T-helper 2 cell treated with Interferon-gamma antibody and Interleukin-4, amounts not matched to agents 100 ng/mL and 5 ng/mL, for 36 hours (primary cell): Measurements from ENCODE around the gene HHAT. TPM values are rescaled to one million over a fixed set of nuclear protein-coding genes. Genes with fewer than 3 reads are reported as not detected.

ENCODE experiments used
- intact Hi-C: fragments of 100-400 bp; cut with micrococcal nuclease; formaldehyde crosslinking; loops from one replicate; pipeline ENCODE4 v1.15.1; 2023
- total RNA-seq: library from RNA; stranded (reverse); gene quantifications from 2 replicates; pipeline ENCODE4 v1.2.3, GENCODE V29; 2022

The HHAT gene
- total RNA-seq, 1 donor from 2014 or later = 0.73 TPM

DNA sequence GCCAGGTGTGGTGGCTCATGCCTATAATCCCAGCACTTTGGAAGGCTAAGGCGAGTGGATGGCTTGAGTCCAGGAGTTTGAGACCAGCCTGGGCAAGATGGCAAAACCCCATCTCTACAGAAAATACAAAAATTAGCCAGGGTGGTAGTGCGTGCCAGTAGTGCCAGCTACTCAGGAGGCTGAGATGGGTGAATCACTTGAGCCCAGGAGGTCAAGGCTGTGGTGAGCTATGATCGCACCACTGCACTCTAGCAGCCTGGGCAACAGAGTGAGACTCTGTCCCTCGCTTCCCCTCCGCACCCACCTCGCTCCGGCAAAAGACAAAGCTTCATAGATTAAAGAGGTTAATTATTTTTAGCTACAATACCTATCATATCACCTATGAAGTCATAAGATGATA, 100.0 kb downstream of the HHAT start:
- intact Hi-C loops = no loop called here

DNA sequence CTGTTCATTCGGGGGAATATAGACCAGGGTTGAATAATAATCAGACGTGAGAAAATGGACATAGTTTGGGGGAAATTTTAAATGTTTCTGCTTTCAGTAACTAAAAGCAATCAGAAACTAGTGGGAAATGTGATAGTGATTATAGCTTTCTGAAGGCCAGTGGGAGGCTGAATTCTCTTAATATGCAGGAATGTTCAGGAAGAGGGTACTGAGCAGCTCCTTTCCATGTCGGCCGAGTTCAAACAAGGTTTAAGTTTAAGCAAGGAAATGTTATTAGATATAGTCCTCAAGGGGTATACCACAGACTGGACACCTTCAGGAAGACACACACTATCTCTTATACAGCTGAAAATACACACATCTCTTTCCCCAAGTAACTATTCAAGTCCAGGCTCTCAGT, 105.5 kb downstream of the HHAT start:
- intact Hi-C loops = no loop called here

DNA sequence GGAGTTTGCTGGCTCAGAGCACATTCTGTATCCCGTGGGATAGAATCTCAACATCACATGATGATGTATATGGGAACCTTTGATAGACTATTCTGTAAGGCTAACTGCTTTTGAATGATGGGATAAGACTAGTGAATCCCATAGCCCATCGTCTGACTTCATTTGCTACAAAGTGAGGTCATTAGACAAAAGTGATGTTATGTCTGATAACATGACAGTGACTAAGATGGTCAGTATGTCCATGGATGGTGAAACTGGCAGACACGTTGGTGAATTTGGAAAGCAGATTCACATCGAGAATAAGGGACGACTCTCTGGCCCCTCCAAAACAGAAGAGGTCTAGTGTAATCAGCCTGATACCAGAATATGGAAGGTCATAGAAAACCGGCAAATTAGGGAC, 108.4 kb downstream of the HHAT start:
- intact Hi-C loops = no loop called here

DNA sequence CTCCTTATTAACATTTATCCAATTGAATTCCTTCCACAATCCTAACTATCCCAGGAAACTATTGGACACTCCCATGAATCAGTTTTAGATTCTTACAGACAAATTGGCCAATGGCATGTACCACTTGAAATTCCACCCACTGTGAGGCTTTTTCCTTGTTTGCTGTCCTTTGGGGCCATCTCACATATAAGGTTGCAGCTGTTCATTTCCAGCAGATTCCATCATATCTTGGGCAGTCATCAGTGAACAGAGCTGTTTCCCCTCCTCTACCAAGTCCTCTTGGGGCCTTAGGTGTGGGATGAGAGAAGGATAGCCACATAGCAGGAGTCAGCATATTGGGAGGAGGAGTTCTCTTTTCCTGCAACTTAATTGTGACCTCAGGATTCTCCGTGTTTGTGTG, 109.1 kb downstream of the HHAT start:
- intact Hi-C loops = no loop called here

DNA sequence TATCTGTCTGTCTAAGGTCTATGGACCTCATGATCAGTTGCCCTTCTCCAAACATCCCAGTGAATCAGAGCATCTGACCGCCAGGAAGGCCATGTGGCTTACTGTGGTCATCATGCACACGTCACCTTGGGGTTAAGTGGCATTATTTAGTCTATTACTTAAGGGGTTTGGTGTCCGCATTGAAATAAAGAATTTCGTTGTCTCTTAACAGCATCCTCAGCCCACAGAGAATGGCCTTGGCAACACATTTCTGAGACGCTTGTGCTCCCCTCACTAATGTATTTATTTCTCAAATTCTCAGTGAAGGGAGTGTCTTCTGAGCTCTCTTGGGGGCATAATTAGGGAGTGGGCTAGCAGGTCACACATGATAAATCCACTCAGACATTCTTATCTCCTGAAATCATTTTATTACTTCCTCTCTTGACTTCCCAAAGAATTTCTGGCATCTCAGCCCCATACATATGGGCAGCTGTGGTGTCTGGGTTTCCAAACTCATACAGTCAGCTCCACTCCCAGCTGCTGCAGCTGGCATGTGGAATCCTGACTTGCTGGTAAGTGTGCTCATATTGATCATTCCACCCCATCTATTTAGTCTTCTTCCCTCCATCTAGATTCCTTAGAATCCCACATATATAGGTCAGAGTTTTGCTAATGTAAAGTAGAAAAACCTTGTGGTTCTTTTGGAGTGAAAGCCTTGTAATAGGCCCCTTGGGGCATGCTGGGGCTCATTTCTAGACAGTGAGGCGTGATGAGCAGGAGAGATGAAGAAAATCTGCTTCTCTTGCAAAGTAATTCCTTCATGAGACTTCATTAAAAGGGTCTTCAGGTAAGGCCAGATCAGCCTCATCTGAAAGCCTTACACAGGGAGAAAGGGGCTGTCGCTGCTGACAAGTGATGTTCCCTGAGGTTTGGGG, 110.5 kb downstream of the HHAT start:
- intact Hi-C loops = no loop called here

DNA sequence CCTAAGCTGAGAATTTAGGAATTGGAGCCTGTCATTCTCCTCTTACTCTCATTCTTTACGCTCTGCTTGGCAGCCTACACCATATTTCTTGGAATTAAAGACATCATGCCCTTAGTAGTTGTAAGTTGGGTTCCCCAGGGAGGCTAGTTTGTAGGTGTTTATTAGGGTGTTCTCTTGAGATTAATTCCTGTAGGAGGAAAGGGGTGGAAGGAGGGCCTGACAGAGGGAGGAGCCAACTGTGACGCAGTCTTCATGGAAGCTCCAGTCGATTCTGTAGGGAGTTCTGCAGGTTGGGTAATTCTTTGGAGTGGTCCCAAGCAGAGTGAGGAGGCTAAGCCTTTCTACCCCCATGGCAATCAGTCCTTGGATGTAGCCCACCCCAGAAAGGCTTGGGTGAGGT, 111.4 kb downstream of the HHAT start:
- intact Hi-C loops = no loop called here

DNA sequence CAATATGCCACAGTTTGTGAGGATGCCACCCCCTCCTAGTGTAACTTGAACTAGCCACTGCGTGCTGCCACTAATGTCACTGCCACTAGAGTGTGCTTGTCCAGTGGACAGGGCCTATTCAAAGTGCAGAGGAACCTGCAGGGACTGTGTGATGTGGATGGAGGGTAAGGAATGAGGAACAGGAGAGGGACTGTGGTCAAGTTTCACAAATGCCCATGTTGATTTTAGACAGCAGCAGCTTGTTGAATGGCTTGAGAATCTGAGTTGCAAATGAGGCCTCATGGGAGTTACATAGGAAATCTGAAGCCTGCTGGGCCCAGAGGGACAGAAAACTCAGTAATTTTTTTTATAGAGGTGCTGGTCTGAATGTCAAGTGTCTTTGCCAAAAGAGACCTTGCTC, 112.3 kb downstream of the HHAT start:
- intact Hi-C loops = no loop called here

DNA sequence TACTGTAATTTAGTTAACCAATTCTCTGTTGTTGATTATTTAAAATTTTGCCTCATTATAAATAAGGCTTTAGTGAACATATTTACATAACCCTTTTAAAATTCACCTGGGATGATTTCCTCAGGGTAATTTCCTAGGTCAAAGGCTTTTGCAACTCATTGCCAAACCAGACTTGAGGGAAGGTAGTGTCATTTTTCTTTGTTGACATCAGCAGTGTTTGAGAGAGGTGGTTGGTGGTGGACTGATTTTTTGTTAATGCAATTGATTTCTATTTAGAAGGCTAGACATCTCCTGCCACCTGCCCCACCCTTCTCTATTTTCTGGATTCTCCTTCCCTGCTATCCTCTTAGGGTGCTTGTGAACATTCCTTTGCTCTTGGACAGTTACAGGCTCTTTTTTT, 116.8 kb downstream of the HHAT start:
- intact Hi-C loops = loop anchor here (5.0 kb wide), 1 partner anchor 817 kb away; no protein-coding TSS in a partner anchor

DNA sequence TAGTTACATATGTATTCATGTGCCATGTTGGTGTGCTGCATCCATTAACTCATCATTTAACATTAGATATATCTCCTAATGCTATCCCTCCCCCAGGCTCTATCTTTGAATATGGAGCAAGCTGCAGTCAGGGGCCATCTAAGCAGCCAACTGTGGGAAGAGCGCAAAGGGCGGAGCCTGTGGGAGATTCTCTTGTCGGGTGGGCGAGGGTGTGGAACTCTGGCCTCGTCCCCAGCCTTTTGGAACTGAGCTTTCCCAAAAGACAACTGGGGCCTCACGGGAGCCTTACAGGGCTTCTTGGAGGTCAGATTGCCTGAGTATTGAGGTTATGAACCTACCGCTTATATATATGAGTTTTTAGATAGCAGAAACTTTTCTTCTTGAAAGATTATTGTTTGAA, 117.2 kb downstream of the HHAT start:
- intact Hi-C loops = loop anchor here (5.0 kb wide), 1 partner anchor 816 kb away; no protein-coding TSS in a partner anchor

DNA sequence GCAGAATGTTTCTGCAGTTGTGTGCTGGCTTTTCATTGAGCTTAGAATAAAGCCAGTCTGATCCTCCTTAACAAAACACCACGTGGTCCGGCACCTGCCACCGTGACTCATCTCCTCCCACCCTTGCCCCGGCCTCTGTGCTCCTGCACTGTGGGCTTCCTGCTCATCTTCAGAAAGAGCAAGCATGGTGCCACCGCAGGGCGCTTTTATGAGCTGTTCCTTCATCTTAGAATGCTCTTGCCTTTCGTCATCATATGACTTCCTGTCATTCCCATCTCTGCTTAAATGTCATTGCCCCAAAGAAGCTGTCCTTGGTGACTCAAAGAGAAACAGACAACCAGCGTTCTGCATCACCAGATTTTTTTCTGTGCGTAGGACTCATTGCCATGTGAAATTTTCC, 117.8 kb downstream of the HHAT start:
- intact Hi-C loops = loop anchor here (5.0 kb wide), 1 partner anchor 816 kb away; no protein-coding TSS in a partner anchor

DNA sequence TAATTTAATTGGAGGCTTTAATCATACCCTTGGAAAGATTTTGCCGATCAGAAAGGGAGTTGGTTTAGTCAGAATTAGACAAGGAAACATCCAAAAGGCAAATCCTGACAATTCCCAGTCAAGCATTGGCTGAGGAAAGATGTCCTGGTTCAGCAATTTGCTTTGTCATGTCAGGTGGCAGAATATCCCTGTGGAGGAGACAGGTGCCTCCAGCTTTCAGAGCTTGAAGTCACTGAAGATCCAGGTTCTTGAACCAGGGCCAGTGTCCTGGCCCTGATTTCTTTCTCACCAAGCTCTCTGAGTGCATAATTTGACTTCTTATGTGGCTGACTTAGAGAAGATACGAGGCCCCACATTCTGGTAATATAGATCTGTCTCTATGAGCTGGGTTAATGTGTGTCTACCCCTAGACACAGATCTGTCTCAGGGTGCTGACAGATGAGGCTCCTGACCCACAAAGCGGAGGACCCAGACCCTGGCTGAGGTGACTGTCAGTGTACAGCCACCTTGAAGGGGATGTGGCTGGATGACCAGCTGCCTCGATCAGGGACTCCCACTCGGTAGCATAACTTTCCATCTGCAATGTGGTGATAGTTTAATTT, 118.9 kb downstream of the HHAT start:
- intact Hi-C loops = loop anchor here (1.0 to 5.0 kb wide), 2 partner anchors 688 to 815 kb away; no protein-coding TSS in a partner anchor

DNA sequence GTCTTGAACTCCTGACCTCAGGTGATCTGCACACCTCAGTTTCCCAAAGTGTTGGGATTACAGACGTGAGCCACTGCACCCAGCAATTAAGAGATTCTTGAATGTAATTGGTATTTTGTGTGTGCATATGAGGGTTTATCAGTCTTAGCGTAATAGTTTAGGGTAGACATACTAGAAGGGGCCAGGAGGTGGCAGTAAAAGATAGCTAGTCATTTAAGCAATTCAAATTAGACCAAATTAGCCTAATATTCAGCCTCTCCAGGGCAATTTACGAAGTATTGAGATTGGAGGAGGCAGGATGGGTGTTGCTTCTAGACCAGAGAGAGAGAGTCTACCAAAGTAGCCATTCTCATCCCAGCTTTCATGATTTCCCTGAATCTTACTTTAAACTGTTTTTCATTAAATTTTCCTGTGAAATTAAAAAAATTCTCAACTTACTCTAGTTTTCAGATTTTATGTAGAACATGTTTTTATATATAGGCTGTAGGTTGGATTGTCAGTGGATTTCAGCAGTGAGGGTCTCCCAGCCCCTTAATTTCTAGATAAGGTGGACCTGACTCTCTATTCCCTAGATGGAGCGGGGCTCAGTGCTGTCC, 119.7 kb downstream of the HHAT start:
- intact Hi-C loops = loop anchor here (1.0 to 5.0 kb wide), 2 partner anchors 687 to 814 kb away; no protein-coding TSS in a partner anchor

DNA sequence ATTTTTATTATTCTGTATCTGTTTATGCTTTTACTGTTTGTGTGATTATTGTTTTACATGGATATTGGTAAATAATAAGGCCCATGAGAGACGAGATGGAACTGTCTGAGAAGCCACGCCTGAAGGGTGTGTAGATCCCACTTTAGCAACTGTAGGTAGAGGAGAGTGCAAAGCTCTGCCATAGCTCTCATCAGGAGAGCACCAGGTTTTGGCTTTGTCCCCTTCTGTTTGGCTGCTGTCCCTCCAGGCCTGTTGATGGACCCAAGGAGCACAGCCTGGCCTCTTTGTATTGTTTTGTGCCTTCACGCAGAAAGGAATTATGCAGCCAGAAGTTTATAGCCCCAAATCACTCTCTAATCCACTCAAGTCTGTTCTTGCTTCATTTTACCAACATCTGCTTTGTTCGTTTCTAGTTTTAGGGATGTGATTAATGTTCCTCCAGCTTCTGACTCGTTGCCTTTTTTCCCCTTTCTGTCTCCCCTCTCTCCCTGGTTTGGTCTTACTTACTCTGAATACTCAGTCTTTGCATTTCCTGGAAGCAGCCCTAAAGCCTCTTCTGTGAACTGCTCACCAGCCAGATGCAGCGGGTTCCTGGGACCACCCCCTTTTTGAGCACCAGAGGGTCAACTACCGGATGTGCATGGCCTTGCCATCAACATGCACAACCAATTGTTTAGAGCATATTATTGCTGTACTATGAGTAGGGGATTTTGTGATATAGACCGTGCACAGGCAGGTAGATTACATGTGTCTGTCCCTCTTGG, 127.3 kb downstream of the HHAT start:
- intact Hi-C loops = no loop called here

DNA sequence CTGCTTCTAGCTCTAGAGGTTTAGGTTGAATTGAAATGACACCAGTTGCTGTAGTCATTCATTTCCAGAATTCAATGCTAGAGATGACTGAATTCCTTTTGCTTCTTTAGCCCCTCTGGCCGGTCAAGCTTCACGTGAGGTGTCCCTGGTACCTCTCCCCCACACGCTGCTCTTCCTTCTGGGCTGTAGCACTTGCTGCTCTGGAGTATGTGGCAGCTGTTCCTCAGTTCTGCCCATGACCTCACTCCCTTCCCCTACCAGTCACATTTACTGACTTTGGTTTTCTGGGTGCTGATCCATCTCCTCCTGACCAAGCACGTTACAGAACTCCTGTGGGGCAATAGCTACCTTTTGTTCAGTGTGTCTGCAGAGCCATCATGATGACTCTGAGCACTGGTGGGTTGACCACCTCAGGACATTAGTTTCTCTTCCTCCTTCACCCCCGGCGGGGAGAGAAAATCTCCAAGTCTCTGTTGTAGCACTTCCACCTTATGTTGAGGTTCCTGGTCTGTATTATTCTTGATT, 128.1 kb downstream of the HHAT start:
- intact Hi-C loops = no loop called here

DNA sequence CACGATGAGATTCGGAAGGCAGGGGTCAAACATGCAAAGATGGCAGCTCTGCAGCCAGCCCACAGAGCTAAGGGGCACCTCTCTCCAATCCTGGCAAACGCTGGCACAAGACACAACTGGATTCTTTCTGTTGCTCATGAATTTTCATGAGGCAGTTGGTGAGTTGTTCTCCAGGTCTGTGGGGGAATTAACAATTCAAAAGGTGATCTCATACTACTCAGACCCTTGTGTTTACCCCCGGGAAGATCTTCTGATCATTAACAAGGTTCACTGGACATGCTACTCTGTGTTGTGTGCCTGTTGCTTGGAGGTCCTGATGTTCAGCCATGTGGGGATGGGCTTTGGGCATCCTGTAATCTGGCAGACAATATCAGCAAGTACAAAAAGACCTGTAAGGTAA, 128.9 kb downstream of the HHAT start:
- intact Hi-C loops = no loop called here

DNA sequence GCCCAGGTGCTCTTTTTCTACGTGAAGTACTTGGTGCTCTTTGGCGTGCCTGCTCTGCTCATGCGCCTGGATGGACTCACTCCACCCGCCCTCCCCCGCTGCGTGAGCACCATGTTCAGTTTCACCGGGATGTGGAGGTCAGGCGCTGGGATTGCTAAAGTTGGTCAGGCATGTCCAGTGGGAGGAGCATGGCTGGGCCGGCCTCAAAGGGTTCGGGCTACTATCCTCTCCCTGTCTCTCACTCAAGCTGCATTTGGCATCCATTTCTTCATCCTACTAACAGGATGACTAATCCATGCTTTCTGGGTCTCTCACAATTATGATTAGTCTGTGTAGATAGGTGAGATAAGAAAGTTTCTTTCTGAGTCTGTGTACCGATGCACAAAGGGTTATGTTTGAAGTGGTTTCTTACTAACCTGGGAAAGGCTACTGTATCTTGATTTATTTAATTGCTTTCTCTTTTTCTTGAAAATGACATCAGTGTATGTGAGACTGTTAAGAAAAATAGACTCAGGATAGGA, 135.9 kb downstream of the HHAT start:
- intact Hi-C loops = no loop called here

DNA sequence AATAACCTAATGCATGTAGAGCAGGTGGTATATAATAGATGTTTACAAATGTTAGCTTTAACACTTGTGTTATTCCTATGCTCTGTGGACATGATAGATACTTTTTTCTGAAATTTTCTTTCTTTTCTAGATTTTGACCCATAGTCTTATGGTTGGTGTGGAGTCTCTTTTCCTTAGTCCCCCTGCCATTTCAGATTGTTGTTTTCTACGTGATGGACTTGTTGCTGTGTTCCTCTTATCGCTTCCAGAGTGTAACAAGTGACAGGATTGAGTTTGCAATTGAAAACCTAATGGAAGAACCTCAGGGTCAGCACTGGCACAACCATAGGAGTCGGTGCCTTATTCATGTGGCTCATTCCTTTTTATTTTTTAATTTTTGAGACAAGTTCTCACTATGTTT, 136.4 kb downstream of the HHAT start:
- intact Hi-C loops = no loop called here

DNA sequence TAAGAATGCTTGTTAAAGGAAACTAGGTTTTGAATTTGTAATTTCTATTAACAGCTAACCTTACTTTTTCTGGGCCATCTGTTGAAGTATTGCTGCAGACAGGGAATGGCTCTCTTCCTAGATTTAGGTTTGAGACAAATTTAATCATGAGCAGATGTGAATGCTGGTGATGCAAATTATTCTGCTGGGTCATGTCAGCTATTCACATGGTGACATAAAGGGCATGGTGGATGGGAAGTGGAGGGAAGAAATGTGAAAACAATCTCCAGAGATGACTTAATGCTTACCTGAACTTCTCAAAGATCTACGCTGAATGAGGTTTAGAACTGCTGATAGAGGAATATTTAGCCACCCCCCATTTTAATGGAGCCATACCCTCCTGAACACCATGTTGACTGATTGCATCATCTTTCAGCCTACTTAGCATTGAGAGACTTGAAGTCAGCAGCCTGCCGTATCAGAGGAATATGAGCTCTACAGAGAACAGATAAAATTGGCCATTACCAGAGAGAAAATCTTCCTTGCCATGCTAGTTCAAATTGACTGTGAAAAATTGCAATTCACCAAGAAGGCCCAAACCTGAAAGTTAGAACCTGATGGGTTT, 138.8 kb downstream of the HHAT start:
- intact Hi-C loops = no loop called here

DNA sequence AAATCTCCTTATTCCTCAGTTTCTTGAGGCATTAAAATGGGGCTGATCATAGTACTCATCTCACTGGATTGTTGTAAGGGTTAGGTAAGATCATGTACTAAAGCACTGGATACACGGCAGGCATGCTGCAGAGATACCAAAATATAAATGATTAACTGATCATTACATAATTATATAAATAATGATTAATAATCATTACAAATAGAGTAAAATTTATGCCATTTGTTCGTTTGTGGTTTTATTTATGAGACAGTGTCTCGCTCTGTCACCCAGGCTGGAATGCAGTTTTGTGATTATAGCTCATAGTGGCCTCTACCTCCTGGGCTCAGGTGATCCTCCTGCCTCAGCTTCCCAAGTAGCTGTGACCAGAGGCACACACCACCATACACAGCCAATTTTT, 140.7 kb downstream of the HHAT start:
- intact Hi-C loops = no loop called here

DNA sequence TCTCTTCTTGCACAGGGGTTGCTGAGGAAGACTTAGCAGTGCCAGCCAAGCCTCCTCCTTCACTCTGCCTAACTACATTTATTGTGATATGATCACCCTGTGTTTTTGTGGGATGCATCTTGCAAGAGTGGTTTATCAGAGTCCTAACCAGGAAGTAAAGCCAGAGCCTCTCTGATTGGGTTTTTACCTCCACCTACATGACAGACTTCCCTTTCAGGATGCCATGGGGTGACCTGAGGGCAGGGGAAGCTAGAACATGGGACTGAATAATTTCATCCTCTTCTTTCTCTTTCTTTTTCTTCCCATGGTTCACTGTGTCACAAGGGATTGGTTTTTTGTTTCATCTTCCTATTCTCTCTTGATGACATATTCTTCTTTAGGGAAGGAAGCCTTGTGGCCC, 146.6 kb downstream of the HHAT start:
- intact Hi-C loops = no loop called here

DNA sequence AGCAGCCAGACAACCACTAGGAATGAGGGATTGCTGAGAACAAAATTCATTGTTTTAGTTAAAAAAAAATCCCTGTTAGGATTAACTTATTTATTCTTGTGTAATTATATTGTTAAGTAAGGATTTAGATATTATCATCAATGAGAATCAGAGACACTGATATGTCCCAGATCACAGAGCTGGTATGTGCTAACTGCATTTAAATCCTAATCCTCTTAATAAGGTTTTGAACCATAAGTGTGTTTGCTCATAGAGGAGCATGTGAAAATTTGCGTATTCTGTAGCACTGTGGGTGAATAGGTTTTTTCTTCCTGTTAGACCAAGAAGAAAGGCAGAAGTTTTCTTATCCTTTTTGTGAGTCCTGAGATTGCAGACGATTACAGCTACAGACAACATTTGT, 147.1 kb downstream of the HHAT start:
- intact Hi-C loops = no loop called here
